Psoas muscle (tissue), 8 donors: ENCODE measurements around the gene GINS3. TPM values are rescaled to one million over a fixed set of nuclear protein-coding genes. Genes with fewer than 3 reads are reported as not detected.

Source experiments
- ATAC-seq, 4 donors: fragments of 200-7000 bp; cut with Tn5 transposase; one replicate each; pipeline ENCODE4 v1.9.1; 2020; ENCODE audit warnings: moderate library complexity in 3 of 4, mild to moderate bottlenecking in 2 of 4
- DNase-seq, 2 donors: peaks; one replicate each; pipeline ENCODE4 v3.0.0-alpha.2; 2020
- H3K27ac ChIP-seq: fragments of 200-600 bp; one replicate; pipeline ENCODE4 v1.8.0; 2022
- H3K27me3 ChIP-seq, 3 donors: fragments of 200-600 bp in 1 of 3; one replicate each; pipeline versions ENCODE4 v1.6.1 to v1.8.0; 2013 to 2022; ENCODE audit warnings: low read length in 2 of 3, mild to moderate bottlenecking in 2 of 3, moderate library complexity in 1 of 3; ENCODE audit not compliant: insufficient read depth in 3 of 3
- H3K36me3 ChIP-seq, 2 donors: fragments of 200-600 bp in 1 of 2; one replicate each; pipeline versions ENCODE4 v1.6.1 to v1.8.0; 2013 to 2022; ENCODE audit warnings: low read depth in 1 of 2, mild to moderate bottlenecking in 1 of 2, moderate library complexity in 1 of 2; ENCODE audit not compliant: insufficient read depth in 1 of 2
- H3K4me1 ChIP-seq: fragments of 200-600 bp; one replicate; pipeline ENCODE4 v1.8.0; 2022
- H3K4me3 ChIP-seq: fragments of 200-600 bp; one replicate; pipeline ENCODE4 v1.8.0; 2022; ENCODE audit warnings: mild to moderate bottlenecking
- H3K9me3 ChIP-seq: fragments of 200-600 bp; one replicate; pipeline ENCODE4 v1.8.0; 2022
- WGBS, 3 donors: extraction: QIAGEN DNeasy Blood & Tissue Kit; methylation state at CpG; one replicate each; pipeline versions ENCODE4 v1.1.6 to v1.1.7; 2013; 5-methylcytosine and 5-hydroxymethylcytosine counted together
- intact Hi-C, 2 donors: fragments of 100-400 bp; cut with DNase I; formaldehyde crosslinking; loops; one replicate each; pipeline versions ENCODE4 v1.11.0 to v1.14.2; 2022
- polyA plus RNA-seq, 3 donors: library from polyadenylated mRNA; stranded (reverse); fragments of 200-250 nt; gene quantifications; one replicate each; pipeline ENCODE4 v1.2.3, GENCODE V29; 2013
- total RNA-seq, 4 donors: library from RNA; stranded (reverse); fragmentation: NEBNext Ultra II Directional in 2 of 4; extraction: Animal tissue kit (Norgen Biotek cat#: 25700) in 2 of 4; gene quantifications; one replicate each; pipeline versions ENCODE4 v1.2.1 to v1.2.4, GENCODE V29; 2021 to 2023
- TF ChIP-seq, protein P1 (sequence below): fragments of 200-600 bp; IDR thresholded peaks from one replicate; pipeline ENCODE4 v1.8.0; 2022; ENCODE audit warnings: antibody characterized with exemption
- donor health status: healthy with polysubstance abuse.
- donor health status: DM: no; HTN: no; CAD: no; lungs with moderate emphysema.
- donor health status: Bipolar disorder and iron deficiency.
- donor health status: healthy.
- donor health status: DM: yes; HTN: yes; CAD: no.
- donor health status: DM: no; HTN: no; CAD: no.
- donor health status: DM: no; HTN: no; CAD: no.
- donor health status: DM: yes; HTN: yes; CAD: no.

The GINS3 gene
- total and polyA plus RNA-seq, 7 donors, result 0.86 to 2.2 (median 1.2) TPM

DNA sequence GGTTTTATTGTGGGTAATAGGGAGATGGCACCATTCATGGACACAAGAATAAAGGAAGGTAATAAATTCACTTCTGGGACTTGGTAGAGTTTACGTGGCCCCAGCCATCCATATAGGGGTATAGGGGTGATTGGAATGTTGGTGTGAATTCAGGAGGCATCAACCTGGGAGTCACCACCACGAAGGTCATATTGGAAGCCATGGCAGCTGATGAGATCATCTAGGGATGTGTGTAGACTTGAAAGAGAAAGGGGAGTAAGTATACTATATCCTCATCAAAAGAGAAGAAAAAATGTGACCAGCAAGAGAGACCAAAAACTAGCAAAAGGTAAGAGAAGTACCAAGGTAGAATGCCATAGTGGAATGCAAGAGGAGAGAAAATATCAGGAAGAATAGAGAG is 26.6 kb upstream of the GINS3 start:
- intact Hi-C loops, result no loop called here
- 40 to 58% (median 45%) methylated on average over 2 of the region's 2 CpGs for WGBS, 3 donors
- DNase-seq (no peak), ATAC-seq (no peak)
- no peak overlapping the region for H3K27ac ChIP-seq
- H3K9me3 ChIP-seq, result no peaks in the 10 kb centered on the region
- peaks cover 0 to 3% (median 0%) of the 10 kb centered on the region in 3 donors for H3K27me3 ChIP-seq
- TF ChIP-seq, protein P1, sequence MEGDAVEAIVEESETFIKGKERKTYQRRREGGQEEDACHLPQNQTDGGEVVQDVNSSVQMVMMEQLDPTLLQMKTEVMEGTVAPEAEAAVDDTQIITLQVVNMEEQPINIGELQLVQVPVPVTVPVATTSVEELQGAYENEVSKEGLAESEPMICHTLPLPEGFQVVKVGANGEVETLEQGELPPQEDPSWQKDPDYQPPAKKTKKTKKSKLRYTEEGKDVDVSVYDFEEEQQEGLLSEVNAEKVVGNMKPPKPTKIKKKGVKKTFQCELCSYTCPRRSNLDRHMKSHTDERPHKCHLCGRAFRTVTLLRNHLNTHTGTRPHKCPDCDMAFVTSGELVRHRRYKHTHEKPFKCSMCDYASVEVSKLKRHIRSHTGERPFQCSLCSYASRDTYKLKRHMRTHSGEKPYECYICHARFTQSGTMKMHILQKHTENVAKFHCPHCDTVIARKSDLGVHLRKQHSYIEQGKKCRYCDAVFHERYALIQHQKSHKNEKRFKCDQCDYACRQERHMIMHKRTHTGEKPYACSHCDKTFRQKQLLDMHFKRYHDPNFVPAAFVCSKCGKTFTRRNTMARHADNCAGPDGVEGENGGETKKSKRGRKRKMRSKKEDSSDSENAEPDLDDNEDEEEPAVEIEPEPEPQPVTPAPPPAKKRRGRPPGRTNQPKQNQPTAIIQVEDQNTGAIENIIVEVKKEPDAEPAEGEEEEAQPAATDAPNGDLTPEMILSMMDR, result no peak
- no peaks in the 10 kb centered on the region for H3K4me1 ChIP-seq
- H3K4me3 ChIP-seq, result no peak overlapping the region
- H3K36me3 ChIP-seq, result no peaks in the 10 kb centered on the region

DNA sequence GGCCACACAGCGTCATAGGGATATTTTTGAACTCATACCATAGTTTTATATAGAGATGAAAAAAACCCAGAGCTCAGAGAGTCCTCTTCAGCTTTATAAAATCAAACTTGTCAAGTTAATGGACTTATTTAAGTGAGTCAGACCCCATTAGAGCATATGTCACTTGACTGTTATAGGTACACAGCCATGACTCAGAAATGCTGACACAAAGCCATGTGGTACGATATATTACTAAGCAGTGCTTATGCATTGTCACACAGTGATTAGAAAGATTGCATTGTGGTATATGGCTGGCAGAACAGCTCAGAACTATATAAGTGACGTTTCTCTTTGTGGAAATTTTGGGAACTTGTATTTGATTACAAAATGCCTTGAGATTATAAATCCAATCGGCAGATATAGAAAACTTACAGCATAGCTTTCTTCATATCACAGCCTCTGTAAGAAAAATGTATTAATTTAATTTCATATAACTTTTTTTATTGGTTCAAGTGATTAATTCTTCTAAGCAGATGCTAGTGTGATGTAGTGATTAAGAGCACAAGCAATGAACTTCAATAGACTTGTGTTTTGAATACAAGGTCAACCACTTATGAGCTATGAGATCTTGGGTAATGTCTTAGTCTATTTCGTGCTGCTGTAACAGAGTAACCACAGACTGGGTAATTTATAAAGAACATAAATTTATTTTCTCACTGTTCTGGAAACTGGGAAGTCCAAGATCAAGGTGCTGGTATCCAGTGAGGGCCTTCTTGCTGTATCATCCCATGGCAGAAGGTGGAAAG is 25.8 kb upstream of the GINS3 start:
- Histone ChIP-seq H3K27me3 (peaks cover 0 to 3% (median 0%) of the 10 kb centered on the region in 3 donors), H3K9me3 (no peaks in the 10 kb centered on the region), H3K4me1 (no peaks in the 10 kb centered on the region), H3K4me3 (no peak overlapping the region), H3K36me3 (no peaks in the 10 kb centered on the region), H3K27ac (no peak overlapping the region)
- intact Hi-C loops, result no loop called here
- TF ChIP-seq, protein P1, result no peak
- ATAC-seq (no peak), DNase-seq (no peak)
- WGBS, 3 donors, result 65 to 72% (median 72%) methylated on average over 5 of the region's 5 CpGs

DNA sequence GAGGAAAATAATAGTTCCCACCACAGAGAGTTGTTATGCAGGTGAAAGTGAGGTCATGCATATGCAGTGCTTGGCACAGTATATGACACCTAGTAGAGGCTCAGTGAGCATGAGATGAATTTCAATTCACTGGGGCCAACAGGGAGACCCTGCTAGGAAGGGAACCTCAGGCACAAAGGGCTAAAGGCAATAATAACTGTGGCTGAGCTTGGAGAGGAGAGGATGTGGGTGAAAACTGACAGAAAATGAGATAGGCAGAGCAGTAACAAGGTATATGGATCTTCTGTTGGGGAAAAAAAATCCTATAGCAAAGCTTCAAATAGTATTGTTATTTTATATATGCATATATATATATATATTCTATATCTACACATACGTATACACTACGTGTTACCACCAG is 25.0 kb upstream of the GINS3 start:
- H3K27ac ChIP-seq, result no peak overlapping the region
- peaks cover 0 to 3% (median 0%) of the 10 kb centered on the region in 3 donors for H3K27me3 ChIP-seq
- no peaks in the 10 kb centered on the region for H3K36me3 ChIP-seq
- DNase-seq (no peak), ATAC-seq (no peak)
- TF ChIP-seq, protein P1, result no peak
- 88 to 90% (median 90%) methylated on average over 2 of the region's 2 CpGs for WGBS, 3 donors
- H3K9me3 ChIP-seq, result no peaks in the 10 kb centered on the region
- no peak overlapping the region for H3K4me3 ChIP-seq
- no peaks in the 10 kb centered on the region for H3K4me1 ChIP-seq
- intact Hi-C loops, result no loop called here

GRCh38 chr16:58371841-58372240 is 20.4 kb upstream of the GINS3 start:
- Histone ChIP-seq H3K4me1 (no peaks in the 10 kb centered on the region), H3K36me3 (no peaks in the 10 kb centered on the region), H3K4me3 (no peak overlapping the region), H3K9me3 (no peaks in the 10 kb centered on the region), H3K27ac (no peak overlapping the region), H3K27me3 (peaks cover 0 to 3% (median 0%) of the 10 kb centered on the region in 3 donors)
- intact Hi-C loops, result no loop called here
- DNase-seq (no peak), ATAC-seq (no peak)
- WGBS, 3 donors, result 86 to 95% (median 87%) methylated on average over 2 of the region's 2 CpGs
- TF ChIP-seq, protein P1, result no peak

DNA sequence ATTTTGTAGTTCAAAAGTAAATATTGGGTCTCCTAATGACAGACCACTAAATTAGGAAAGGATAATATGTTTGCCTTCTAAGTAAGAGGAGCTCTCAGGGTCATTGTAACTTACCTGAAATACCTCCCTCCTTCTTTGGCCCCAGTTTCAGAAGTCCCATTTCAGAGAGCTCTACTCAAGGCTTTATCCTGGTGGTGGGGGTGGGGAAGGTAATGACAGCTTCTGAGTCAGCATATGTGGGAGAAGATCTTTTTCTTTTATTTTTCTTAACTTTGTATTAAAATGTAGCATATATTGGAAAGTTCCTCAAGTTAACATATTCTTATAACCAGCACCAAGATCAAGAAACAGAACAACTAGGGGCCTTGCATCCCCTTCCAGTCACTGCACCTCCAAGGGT is 16.9 kb upstream of the GINS3 start:
- DNase-seq, result no peak

More for the DNA sequence above, 16.9 kb upstream of the GINS3 start:
- ATAC-seq, result no peak
- Histone ChIP-seq H3K27ac (no peak overlapping the region), H3K4me3 (no peak overlapping the region), H3K9me3 (no peaks in the 10 kb centered on the region), H3K4me1 (no peaks in the 10 kb centered on the region), H3K27me3 (no peaks in the 10 kb centered on the region), H3K36me3 (no peaks in the 10 kb centered on the region)
- intact Hi-C loops, result no loop called here
- TF ChIP-seq, protein P1, result no peak
